HUDEP-2 (cell line): ENCODE measurements around the gene MISP.
A peak's percentile ranks its signal among the peaks of the same experiment; 100 is the strongest.

Experiments
- DNase-seq, 76 experiments: peaks; one replicate each; lab custom pipeline; 2025; ENCODE audit not compliant: unreplicated experiment in 76 of 76; lab: John Stamatoyannopoulos, UW

MISP gene

GRCh38 chr19:771332-771785 lies 20.4 kb downstream of the MISP start:
- DNase-seq: peak in 61 of 76 experiments; percentile 24 to 85 (median 62)

GRCh38 chr19:772063-772462 lies 21.2 kb downstream of the MISP start:
- DNase-seq: no peak

GRCh38 chr19:772730-773436 lies 22.0 kb downstream of the MISP start:
- no peak for DNase-seq

DNA sequence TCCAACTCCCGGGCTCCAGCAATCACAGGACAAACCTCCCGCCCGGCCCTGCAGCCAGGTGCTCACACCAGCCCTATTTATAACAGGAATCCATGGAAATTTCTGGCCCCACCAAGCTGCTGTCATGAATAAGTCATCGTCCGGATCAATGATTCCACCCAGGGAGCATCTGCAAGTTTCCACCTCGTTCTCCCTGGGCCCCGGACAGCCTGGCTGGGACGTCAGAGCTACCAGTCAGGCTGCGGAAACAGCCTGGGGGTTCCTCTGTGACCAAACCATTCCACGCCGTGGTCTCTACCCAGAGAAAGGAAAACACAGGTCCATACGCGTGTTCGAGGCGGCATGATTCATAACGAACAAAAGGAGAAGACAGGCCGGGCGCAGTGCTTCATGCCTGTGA lies 25.6 kb downstream of the MISP start:
- DNase-seq: no peak

DNA sequence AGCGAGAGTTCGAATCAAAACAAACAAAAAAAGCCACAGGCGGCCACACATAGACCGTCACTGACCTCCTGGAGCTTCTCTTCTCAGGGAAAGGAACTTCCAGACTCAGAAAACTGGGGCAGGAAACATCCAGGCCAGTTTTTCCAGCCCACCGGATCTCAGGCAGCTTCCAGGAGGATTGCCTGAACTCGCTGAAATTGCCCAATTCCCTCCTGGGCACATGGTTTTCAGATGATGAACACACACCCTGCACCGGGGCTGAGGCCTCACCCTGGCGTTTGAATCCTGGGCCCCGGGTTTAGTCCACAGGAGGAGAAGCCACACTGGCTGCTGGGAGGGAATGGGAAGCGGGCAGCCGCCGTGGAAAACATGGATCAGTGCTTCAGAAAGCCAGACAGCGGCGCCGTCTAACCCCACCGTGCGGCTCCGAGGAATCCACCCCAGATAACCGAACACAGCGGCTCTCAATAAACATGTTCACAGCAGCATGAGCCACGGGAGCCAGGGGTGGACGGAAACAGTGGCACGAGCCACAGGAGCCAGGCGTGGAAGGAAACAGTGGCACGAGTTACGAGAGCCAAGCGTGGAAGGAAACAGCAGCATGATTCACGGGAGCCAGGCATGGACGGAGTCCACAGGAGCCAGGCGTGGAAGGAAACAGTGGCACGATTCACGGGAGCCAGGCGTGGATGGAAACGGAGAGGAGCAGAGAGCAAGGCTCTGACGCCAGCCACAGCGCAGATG lies 28.2 kb downstream of the MISP start:
- no peak for DNase-seq

- no peak for DNase-seq
Measured at GRCh38 chr19:780935-781334, 30.0 kb downstream of the MISP start.

DNA sequence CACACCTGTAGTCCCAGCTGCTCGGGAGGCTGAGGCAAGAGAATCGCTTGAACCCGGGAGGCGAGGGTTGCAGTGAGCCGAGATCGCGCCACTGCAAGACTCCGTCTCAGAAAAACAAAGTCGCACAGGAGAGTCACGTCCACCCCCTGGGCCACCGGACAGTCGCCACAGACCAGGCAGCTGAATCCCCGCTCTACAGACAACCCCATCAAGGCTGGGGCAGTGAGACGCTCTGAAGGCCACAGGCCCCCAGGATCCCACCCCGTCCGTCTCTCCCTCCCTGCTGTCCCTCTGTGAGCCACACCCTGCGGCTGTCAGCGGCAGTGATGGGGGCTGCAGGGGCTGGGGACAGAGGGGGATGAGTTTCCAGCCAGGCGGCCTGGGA lies 30.9 kb downstream of the MISP start:
- no peak for DNase-seq

GRCh38 chr19:782185-782877 lies 31.4 kb downstream of the MISP start:
- no peak for DNase-seq

DNA sequence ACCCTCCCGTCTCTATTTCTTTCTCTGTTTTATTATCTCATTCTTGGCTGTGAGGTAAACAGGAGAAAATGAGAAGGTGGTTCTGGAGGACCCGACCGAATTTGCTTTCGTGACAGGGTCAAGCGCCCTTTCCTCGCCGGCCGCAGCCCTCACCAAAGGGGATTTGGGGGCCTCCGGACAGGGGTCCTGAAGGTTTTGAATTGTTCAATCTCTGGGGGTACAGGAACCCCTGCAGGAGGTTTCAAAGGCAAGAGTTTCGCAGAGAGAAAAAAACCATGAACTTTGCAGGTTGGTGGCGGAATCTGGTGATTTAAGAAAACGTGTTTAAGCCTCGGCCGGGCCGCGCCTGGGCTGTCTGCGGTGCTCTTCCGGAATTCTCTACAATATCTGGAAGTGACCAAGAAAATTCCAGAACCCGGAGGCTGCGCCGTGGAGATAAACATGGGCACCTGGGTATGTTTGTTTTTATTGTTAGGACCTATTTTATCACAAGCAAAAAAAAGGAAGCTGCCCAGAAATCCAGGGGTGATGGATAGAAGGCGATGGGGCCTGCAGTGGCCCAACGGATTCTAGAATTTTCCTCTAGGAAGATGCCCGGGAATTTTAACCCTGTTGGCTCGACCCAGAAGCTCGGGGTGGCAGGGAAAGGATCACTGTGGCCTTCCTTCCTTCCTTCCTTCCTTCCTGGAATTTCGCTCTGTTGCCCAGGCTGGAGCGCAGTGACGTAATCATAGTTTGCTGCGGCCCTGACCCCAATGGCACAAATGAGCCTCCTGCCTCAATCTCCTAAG lies 32.2 kb downstream of the MISP start:
- DNase-seq: no peak

DNA sequence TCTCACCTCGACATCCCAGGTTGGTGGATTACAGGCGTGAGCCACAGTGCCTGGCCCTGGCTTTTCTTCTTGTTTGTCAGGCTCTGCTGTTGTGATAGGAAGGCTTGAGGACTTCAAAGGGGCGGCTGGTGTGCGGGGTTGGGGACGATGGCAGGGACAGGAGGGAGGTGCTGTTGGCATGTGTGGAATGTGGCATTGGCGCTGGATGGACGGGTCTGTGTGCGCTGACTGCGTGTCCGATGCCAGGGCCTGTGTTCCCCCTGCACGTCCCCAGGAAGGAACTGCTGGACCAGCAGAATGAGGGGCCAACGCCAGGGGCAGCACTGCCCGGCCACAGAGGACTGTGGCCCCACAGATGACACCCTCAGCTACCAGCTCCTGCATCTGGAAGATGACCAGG lies 33.6 kb downstream of the MISP start:
- no peak for DNase-seq

DNA sequence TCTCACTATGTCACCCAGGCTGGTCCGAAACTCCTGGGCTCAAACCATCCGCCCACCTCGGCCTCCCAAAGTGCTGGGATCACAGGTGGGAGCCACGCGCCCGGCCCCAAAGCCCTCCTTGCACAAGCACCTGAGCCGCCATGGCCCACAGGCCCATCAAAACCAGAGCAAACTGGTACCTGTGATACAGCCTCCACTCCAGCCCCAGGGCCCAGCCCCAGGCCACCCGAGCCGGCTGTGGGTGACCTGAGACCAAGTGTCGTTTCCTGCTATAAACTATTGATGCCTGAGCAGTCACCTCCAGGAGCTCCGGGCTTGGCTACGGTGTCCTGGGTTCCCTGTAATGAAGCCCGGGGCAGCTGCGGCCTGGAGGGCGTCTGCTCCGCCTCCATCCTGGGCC lies 36.6 kb downstream of the MISP start:
- no peak for DNase-seq

DNA sequence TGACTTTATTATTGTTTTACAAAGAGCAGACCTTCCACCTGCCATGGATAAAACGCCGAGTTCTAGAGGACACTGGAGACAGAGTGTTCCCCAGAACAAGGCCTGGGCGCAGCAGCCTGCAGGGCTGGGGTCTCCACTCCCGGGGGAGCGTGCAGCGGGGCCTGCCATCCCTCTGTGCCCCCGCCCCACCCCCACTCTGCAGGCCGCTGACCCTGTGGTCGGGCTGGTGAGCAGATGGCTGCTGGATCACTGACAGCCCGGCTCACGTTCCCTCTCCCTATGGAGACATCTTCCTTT lies 37.7 kb downstream of the MISP start:
- DNase-seq: no peak

DNA sequence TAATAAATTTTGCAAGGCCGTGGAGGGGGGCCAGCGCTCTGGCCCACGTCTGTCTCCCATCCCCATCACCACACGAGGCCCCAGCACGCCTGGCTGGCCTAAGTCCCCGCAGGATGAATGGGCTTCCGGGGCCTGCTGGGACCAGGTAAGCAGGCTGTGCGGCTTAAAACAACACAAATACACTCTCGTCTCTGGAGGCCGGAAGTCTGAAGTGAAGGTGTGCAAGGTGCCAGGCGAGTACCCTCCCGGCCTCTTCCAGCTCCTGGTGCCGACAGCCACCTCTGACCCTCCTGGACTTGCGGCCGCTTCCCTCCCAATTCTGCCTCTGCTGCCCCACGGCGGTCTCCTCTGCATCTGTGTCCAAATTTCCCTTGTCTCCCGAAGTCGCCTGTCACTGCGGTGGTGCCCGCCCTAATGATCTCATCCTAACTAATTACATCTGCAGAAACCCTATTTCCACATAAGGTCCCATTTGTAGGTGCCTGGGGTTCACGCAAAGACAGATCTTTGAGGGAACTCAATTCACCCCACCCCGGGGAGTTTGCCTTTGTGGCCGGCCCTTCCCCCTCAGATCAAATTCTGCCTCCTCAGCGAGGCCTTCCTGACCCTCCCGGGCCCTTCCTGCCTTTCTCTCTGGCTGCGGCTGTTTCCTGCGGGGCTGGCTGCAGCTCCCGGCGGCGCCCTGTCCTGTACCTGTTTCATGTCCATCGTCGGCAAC lies 38.2 kb downstream of the MISP start:
- DNase-seq: no peak

- DNase-seq: no peak
Measured at GRCh38 chr19:789701-790060, 38.8 kb downstream of the MISP start.

DNA sequence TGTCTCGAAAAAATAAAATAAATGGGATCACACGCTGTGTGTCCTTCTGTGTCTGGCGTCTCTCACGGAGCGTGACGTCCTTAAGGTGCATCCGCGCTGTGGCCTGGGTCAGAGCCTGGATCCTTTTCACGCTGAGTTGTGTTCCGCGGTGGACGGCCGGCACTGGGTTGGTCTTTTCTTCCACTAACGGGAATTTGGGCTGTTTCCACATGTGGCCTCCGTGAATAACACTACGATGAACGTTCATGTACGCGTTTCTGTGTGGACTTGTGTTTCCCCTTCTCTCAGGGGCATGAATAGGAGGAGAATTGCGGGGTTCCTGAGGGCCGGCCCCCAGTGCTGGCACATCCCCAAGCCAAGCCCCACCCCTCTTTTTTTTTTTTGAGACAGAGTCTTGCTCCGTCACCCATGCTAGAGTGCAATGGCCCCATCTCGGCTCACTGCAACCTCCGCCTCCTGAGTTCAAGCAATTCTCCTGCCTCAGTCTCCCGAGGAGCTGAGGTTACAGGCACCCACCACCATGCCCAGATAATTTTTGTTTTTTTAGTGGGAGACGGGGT lies 40.2 kb downstream of the MISP start:
- DNase-seq: no peak

DNA sequence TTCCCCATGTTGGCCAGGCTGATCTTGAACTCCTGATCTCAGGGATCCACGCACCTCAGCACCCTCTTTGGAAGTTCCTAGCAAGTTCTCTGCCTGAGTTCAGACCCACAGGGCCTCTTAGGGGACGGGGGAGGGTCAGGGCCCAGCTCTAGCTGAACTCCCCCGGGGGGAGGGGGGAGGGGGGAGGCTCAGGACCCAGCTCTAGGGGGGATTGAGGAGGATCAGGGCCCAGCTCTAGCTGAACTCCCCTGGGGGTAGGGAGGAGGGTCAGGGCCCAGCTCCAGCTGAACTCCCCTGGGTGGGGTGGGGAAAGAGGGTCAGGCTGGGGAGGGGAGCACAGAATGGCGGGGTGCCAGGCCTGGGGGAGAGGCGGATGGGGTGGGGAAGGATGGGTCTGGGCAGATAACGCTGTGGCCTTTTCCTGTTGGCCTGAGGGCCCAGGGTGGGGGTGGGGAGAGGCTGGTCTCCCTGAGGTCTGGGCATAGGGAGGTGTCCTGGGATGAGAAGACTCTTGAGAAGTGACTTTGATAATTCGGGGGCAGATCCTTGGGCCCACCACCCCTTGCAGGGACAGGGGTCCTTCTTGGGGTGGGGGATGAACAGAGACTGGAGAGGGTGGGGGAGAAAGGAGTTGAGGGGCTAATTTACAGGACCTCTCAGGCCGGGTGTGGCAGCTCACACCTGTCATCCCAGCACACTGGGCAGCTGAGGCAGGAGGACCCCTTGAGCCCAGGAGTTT lies 40.8 kb downstream of the MISP start:
- DNase-seq: peak in 69 of 76 experiments; percentile 41 to 97 (median 81)

DNA sequence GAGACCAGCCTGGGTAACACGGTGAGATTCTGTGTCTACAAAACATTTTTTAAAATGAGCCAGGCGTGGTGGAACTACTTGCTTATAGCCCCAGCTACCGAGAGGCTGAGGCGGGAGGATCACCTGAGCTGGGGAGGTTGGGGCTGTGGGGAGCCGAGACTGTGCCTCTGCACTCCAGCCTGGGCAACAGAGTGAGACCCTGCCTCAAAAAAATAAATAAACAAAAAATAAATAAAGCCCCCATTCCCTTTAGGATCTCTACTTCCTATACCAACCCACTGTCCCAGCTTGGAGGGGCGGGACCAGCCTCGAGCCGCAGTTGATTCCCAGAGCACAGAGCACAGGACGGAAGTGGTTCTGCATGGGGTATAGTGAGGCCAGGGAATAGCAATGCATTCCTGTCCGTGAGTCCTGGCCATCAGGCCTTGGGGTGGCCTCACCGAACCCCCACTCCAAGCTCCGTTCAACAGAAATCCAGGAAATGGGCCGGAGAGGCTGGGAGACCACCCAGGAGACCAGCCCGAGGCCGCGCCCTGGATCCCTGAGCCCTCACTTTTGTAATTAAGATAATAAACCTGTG lies 41.5 kb downstream of the MISP start:
- DNase-seq: peak in 21 of 76 experiments; percentile 33 to 74 (median 50)

DNA sequence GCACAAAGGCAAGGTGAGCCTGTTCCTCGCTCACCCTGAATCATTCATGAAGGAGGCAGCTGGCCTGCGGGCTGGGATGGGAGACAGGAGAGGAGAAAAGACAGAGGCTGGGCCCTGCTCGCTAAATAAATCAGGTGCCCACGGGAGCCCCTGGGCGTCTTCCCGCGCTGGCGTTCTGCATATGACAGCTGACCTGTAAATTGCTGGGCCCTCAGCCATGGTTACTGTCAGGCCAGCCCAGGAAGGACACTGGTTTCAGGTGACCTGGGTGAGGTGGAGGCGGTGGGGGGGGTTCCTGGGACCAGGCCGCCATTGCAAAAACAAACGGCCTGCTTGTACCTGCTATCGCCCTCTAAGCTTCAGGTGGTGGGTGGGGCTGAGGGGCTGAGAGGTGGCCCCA lies 42.9 kb downstream of the MISP start:
- no peak for DNase-seq

DNA sequence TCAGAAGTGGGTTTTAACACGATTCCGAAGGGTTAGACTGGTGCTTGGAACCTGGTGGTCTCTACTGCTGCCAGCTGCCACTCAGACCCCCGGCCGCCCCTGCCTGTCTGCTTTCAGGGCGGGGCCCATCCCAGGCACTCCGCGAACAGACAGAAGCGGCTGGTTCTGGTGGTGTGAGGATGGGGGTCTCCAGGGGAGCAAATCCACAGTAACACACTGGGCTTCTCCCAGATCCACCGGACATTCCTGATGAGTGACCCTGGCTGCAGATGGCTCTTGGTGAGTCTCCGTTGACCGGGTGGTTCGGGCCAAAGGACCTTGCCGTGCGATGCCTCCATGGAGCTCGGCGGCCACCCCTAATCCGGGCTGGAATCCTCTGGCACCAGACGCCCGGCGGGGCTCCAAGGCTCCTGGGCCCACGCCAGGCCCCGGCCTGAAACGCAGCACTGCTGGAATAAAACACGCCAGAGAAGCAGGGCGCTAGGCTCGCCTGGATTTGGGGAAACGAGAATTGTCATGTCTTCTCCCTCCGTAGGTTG lies 44.2 kb downstream of the MISP start:
- DNase-seq: no peak
